NCI-H128 (cell line): Measurements from ENCODE around the gene MT1A.
"Not testable (repeated sequence)": the region's sequence is repeated elsewhere in the genome, so short reads cannot be mapped to it uniquely, and the experiment has no call there.

ENCODE experiments used
- DNase-seq: peaks from one replicate; lab custom pipeline; 2025; ENCODE audit not compliant: unreplicated experiment; lab: John Stamatoyannopoulos, UW

Gene MT1A

GRCh38 chr16:56652600-56652999 lies 14.1 kb downstream of the MT1A start:
- no peak for DNase-seq

GRCh38 chr16:56653218-56653617 lies 14.8 kb downstream of the MT1A start:
- no peak for DNase-seq

DNA sequence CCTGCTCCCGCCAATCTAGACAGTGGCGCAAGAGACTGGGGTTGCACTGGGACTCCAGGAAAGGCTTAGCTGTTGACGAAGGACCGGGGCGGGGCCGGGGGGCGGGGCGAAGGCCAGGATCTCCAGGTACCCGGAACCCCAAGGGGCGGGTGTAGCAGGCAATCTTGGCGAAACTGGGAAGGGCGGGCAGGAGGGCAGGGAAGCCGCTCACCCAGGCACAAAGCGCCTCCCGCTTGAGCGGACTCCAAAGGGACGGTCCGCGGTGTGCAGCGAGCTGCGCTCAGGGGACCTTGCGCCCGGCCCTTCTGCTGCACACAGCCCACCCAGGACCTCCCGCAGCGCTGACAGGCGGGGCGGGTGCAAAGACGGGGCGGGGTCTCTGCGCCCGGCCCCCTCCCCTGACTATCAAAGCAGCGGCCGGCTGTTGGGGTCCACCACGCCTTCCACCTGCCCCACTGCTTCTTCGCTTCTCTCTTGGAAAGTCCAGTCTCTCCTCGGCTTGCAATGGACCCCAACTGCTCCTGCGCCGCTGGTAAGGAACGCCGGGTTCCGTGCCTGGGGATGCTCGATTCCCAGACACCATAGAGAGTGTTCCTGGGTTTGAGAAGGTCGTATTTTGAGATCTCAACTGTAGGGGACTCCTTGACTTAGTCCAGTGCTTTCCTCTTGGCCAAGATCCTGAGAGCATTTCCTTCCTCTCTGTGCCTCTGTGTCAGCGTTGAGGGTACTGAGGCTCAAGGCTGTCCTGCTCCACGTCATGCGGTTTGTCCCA lies 19.3 kb downstream of the MT1A start, which contains the start of gene MT1F:
MT1F (plus strand) TSS at position 405 of the 772 bp plus-strand sequence; CDS start at position 505, 100 bp downstream.
- no peak for DNase-seq

DNA sequence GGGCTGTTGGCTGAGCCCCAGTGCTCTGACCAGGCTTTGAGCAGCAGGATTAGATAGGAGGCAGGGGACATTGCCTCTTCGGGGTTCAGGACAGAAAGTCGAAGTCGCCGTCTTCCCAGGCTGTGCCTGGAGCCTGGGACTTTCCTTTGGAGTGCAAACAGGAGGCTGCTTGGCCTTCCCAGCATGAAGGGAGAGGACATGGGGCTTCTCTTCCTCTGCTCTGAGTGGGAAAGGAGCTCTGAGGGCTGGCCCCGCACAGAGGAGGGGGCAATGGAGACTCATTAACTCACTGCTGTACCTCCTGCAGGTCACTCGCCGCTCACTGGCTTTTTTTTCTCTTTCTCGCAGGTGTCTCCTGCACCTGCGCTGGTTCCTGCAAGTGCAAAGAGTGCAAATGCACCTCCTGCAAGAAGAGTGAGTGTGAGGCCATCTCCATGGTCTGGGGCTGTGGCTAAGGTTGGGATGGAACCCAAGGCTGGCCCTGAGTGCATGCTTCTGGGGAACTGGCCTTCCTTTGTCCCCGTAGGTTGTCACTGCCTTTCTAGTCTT lies 19.9 kb downstream of the MT1A start:
- no peak for DNase-seq

GRCh38 chr16:56662357-56663354 lies 24.2 kb downstream of the MT1A start:
- DNase-seq, result no peak

DNA sequence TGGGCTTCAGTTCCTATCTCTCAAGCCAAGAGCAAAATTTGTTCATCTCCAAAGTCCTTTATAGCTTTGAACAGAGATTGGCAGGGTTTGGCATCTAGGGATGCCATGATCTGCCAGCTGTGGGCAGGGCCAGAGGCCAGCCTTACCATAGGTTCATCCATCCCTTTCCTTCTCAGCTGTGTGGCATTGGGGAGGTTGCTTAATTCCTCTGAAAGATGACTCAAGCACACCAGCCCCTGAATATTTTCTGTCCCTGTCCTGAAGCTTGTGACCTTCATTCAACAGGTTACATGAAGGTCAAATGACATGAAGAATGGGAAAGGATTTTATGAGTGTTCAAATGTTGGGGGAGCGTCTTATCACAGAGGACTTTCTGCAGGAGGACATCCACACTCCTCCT lies 26.0 kb downstream of the MT1A start:
- no peak for DNase-seq

DNA sequence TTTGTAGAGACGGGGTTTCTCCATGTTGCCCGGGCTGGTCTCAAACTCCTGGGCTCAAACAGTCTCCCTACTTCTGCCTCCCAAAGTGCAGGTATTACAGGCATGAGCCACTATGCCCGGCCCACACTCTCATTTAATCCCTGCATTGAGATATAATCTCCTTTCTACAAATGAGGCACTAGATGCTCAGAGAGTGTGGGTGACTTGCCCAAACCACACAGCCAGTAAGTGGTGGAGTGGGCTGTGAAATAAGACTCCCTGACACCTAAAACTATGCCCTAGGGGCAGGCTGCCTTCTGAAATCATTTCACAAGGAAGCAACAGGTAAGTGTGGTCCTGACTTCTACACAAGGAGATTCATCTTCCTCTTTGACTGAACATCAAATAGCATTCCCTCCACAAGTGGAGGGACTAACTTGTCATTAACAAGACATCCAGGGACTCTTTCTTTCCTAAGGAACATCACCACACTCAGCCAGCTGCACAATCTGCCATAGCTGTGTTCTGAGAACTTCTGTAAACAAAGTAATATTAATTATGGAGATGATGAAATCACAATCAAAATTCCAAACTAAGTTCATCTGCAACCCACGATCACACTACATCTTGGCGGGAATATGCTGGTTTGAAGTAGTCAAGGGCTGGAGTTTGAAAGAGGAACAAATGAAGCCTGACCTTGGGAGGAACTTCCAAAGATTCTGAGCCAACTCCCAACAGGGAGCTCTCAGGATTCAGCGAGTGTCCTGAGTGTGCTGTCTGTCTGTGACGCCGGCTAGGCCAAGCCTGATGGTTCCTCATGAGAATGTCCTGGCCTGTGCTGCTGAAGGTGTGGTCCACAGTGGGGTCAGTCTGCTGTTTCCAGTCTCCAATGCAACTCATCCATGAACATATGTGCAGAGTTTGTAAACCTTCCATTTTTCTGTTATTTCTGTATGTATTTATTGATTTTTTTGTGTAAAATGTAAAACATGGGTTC lies 27.1 kb downstream of the MT1A start:
- not testable (repeated sequence) for DNase-seq

DNA sequence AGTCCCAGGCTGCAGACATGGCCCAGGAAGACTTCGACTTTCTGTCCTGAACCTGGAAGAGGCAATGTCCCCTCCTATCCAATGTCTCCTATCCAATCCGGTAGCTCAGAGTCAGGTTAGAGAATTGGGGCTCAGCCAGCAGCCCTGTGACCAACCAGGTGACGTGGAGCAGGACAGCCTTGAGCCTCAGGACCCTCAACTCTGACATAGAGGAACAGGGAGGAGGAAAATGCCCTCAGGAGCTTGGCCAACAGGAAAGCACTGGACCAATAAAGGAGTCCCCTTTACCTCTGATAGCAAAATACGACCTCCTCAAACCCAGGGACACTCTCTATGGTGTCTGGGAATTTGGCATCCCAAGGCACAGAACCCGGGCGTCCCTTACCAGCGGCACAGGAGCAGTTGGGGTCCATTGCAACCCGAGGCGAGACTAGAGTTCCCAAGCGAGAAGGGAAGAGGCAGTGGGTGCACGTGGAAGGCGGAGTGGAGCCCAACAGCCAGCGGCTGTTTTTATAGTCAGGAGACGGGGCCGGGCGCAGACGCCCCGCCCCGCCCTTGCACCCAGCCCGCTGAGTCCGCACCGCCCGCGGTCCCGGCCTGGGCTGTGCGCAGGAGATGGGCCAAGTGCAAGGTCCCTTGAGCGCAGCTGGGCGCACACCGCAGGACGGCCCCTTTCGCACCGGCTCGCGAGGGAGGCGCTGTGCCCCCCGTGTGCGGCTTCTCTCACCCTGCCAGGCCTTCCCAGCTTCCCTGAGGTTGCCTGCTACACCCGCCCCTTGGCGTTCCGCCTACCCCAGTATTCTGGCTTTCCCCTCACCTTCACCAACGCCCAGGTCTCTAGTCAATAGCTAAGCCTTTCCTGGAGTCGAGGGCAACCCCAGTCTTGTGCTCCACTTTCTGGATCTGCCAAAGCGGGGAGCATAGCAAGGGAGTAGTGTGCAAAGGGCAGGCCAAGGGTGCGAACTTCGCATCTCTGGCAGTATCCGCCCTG lies 29.4 kb downstream of the MT1A start, which contains the start of gene MT1G:
MT1G (minus strand) TSS at position 485 of the 991 bp plus-strand sequence; CDS start at position 413, 72 bp downstream.
- no peak for DNase-seq

GRCh38 chr16:56669005-56669839 lies 30.8 kb downstream of the MT1A start, which contains the start of gene MT1H:
TSS of gene MT1H (plus strand) at chr16:56669814. CDS start at chr16:56669885, 71 bp downstream.
- DNase-seq, result no peak

DNA sequence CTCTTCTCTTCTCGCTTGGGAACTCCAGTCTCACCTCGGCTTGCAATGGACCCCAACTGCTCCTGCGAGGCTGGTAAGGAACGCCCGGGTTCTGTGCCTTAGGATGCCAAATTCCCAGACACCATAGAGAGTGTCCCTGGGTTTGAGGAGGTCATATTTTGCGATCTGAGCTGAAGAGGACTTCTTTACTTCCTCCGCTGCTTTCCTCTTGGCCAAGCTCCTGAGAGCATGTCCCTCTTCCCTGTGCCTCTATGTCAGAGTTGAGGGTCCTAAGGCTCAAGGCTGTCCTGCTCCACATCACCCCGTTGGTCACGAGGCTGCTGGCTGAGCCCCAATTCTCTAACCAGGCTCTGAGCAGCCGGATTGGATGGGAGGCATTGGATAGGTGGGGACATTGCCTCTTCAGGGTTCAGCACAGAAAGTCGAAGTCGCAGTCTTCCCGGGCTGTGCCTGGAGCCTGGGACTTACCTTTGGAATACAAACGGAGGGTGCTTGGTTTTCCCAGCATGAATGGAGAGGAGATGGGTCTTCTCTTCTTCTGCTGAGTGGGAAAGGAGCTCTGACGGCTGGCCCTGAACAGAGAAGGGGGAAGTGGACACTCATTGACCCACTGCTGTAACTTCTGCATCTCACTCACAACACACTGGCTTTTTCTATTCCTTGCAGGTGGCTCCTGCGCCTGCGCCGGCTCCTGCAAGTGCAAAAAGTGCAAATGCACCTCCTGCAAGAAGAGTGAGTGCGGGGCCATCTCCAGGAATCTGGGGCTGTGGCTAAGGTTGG lies 31.6 kb downstream of the MT1A start:
- no peak for DNase-seq

- no peak for DNase-seq
Observed at GRCh38 chr16:56670620-56670934, 32.1 kb downstream of the MT1A start.

DNA sequence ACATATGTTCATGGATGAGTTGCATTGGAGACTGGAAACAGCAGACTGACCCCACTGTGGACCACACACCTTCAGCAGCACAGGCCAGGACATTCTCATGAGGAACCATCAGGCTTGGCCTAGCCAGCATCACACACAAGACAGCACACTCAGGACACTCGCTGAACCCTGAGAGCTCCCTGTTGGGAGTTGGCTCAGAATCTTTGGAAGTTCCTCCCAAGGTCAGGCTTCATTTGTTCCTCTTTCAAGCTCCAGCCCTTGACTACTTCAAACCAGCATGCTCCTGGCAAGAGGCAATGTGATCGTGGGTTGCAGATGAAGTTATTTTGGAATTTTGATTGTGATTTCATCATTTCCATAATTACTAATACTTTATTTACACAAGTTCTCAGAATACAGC lies 33.2 kb downstream of the MT1A start:
- not testable (repeated sequence) for DNase-seq

DNA sequence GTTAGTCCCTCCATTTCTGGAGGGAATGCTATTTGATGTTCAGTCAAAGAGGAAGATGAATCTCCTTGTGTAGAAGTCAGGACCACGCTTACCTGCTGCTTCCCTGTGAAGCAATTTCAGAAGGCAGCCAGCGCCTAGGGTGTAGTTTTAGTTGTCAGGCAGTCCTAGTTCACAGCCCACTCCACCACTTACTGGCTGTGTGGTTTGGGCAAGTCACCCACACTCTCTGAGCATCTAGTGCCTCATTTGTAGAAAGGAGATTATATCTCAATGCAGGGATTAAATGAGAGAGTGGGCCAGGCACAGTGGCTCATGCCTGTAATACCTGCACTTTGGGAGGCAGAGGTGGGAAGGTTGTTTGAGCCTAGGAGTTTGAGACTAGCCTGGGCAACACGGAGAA lies 33.7 kb downstream of the MT1A start:
- DNase-seq, result not testable (repeated sequence)

DNA sequence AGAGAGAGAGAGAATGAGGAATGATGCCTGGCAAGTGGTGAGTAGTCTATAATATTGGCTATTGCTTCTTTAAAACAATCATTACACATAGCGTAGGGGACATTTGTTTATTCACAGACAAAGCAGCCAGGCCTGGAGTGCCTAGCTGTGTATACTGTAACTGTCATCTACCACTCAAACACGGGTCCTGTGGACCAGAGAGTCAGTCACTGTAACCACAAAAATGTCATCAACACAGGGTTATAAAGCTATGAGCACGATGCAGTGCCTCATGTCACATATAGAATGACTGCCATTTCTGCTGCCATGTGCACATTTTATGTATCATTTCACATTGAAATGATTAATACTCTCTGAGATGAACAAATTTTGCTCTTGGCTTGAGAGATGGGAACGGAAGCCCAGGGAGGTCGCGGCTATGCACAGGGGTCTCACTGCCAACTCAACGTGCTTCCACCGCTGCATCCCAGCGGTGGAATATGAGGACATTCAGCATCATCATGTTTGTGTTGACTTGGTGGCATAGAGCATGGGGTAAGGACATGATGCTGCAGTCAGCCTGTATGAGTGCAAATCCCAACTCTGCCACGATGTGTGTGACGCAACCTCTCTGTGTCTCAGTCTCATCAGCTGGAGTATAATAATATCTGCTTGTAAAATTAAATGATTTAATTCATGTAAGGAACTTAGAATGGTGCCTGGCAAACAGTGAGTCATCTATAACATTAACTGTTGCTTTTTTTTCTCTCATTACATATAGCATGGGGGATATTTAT lies 34.5 kb downstream of the MT1A start:
- DNase-seq, result no peak

DNA sequence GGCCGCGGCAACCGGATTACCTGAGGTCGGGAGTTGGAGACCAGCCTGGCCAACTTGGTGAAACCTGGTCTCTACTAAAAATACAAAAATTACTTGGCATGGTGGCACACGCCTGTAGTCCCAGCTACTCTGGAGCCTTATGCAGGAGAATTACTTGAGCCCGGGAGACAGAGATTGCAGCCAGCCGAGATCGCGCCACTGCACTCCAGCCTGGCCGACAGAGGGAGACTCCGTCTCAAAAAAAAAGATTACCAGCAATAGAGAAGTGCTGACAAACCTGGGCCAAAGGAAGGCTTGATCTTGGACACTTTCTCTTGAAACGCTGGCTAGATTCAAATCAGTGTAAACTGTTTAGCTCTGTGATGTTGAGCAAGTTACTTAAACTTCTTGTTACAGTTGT lies 35.5 kb downstream of the MT1A start:
- no peak for DNase-seq

DNA sequence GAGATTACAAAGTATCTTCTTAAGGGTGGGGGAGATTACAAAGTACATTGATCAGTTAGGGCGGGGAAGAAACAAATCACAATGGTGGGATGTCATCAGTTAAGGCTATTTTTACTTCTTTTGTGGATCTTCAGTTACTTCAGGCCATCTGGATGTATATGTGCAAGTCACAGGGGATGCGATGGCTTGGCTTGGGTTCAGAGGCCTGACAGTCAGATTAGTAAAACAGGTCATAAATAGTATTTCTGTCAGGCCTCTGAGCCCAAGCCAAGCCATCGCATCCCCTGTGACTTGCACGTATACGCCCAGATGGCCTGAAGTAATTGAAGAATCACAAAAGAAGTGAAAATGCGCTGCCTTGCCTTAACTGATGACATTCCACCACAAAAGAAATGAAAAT lies 36.1 kb downstream of the MT1A start:
- not testable (repeated sequence) for DNase-seq
